Thyroid gland (tissue), 4 donors: ENCODE data around the gene ACSL1. TPM values are rescaled to one million over a fixed set of nuclear protein-coding genes. Genes with fewer than 3 reads are reported as not detected.

Experiments
- DNase-seq, 2 donors: peaks; one replicate each; pipeline ENCODE4 v3.0.0-alpha.2; 2019
- H3K27ac ChIP-seq, 3 donors: fragments of 200-600 bp; sonication (generic); 1 replicate in 2 of 3; 2 replicates in 1 of 3; pipeline ENCODE4 v1.5.1; 2016 to 2019; ENCODE audit warnings: mild to moderate bottlenecking in 1 of 3, moderate library complexity in 1 of 3
- H3K27me3 ChIP-seq: fragments of 200-600 bp; sonication (generic); one replicate; pipeline ENCODE4 v1.5.1; 2019
- H3K36me3 ChIP-seq, 2 donors: fragments of 200-600 bp; sonication (generic); one replicate each; pipeline ENCODE4 v1.5.1; 2016 to 2019
- H3K4me1 ChIP-seq, 2 donors: fragments of 200-600 bp; sonication (generic); one replicate each; pipeline ENCODE4 v1.5.1; 2017 to 2019
- H3K4me3 ChIP-seq, 3 donors: fragments of 200-600 bp; sonication (generic); replicated peaks in 1 of 3; 1 replicate in 2 of 3; 2 replicates in 1 of 3; pipeline ENCODE4 v1.5.1; 2016; ENCODE audit warnings: mild to moderate bottlenecking in 1 of 3
- H3K9me3 ChIP-seq: fragments of 200-600 bp; sonication (generic); one replicate; pipeline ENCODE4 v1.5.1; 2017
- POLR2A ChIP-seq, 2 donors: fragments of 450-650 bp; IDR thresholded peaks; one replicate each; pipeline ENCODE4 v1.6.1; 2017; ENCODE audit warnings: antibody characterized with exemption in 2 of 2, mild to moderate bottlenecking in 2 of 2, moderate library complexity in 1 of 2
- WGBS, 2 donors: methylation state at CpG; one replicate each; pipeline ENCODE4 v1.1.5; 2017; 5-methylcytosine and 5-hydroxymethylcytosine counted together
- intact Hi-C: fragments of 100-400 bp; cut with DNase I; formaldehyde crosslinking; loops from one replicate; pipeline ENCODE4 v1.15.1; 2023
- total RNA-seq, 4 donors: library from RNA; depleted of rRNA; stranded (reverse); fragments of >200 nt; gene quantifications; one replicate each; pipeline ENCODE4 v1.2.3, GENCODE V29; 2016
- TF ChIP-seq, protein P1 (sequence below), 6 experiments: fragments of 200-600 bp in 3 of 6; fragments of 450-650 bp in 3 of 6; sonication (generic) in 3 of 6; IDR thresholded peaks; one replicate each; pipeline ENCODE4 v1.5.1; 2016 to 2019; ENCODE audit warnings: antibody characterized with exemption in 6 of 6, mild to moderate bottlenecking in 2 of 6, inconsistent platforms in 1 of 6, moderate library complexity in 1 of 6

Gene ACSL1
- total RNA-seq, 4 donors from 2014 or later: 78.2 to 163 (median 112) TPM

DNA sequence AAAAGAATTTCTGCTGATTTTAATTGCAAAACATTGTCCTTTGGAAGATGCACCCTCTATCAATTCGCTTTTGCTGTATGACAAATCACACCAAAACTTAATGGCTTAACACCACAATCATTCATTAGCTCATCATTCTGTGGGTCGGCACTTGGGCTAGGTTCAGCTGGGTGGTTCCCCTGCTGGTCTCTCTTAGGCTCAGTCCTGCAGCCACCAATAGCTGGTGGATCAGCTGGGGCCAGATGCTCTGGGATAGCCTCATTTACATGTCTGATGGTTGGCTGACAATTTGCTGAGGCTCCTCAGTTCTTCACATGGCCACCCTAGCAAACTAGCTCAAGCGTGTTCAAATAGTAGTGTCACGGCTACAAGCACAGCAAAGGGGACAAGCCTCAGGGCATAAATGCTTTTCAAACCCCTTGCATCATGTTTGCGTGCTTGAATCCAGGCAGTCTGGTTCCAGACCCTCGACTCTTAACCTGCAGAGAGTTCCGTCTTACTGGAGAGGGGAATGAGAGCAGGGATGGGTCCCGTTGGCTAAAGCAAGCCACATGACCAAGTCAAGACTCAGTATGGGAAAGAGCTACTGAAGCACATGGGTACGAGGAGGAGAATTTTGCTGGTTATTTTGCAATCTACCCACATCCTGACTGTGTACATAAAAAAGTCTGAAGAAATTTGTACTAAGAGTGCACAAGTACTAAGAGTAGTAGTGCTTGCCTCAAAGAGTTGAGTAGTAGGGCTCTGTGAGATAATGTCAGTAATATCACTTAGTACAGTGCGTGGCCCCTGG lies 7.5 kb upstream of the ACSL1 start:
- WGBS, 2 donors: 63 to 73% methylated on average over 10 of the region's 10 CpGs
- no peaks in the 10 kb centered on the region for H3K36me3 ChIP-seq
- H3K9me3 ChIP-seq: no peaks in the 10 kb centered on the region
- no peak for DNase-seq
- H3K27ac ChIP-seq: no peak overlapping the region
- intact Hi-C loops: no loop called here
- no peaks in the 10 kb centered on the region for H3K27me3 ChIP-seq
- H3K4me1 ChIP-seq: no peaks in the 10 kb centered on the region
- TF ChIP-seq, protein P1, sequence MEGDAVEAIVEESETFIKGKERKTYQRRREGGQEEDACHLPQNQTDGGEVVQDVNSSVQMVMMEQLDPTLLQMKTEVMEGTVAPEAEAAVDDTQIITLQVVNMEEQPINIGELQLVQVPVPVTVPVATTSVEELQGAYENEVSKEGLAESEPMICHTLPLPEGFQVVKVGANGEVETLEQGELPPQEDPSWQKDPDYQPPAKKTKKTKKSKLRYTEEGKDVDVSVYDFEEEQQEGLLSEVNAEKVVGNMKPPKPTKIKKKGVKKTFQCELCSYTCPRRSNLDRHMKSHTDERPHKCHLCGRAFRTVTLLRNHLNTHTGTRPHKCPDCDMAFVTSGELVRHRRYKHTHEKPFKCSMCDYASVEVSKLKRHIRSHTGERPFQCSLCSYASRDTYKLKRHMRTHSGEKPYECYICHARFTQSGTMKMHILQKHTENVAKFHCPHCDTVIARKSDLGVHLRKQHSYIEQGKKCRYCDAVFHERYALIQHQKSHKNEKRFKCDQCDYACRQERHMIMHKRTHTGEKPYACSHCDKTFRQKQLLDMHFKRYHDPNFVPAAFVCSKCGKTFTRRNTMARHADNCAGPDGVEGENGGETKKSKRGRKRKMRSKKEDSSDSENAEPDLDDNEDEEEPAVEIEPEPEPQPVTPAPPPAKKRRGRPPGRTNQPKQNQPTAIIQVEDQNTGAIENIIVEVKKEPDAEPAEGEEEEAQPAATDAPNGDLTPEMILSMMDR (IDR thresholded peaks at IDR 0.05): no peak
- no peak for TF ChIP-seq POLR2A (IDR thresholded peaks at IDR 0.05)
- H3K4me3 ChIP-seq: no peak overlapping the region

DNA sequence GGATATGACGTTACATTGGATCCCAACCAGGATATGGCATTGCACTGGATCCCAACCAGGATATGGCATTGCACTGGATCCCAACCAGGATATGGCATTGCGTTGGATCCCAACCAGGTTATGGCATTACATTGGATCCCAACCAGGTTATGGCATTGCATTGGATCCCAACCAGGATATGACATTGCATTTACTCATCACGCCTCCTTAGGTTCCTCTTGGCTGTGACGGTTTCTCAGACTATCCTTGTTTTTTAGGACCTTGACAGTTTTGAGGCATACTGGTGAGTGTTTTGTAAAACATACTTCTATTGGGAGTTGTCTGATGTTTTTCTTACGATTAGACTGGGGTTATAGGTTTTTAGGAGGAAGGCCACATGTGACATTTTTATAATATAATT lies 5.4 kb upstream of the ACSL1 start:
- Histone ChIP-seq H3K36me3 (no peaks in the 10 kb centered on the region), H3K4me3 (no peak overlapping the region), H3K27me3 (no peaks in the 10 kb centered on the region), H3K27ac (no peak overlapping the region), H3K9me3 (no peaks in the 10 kb centered on the region), H3K4me1 (peaks cover 3 to 5% of the 10 kb centered on the region in 2 donors)
- WGBS, 2 donors: 78 to 84% methylated on average over 5 of the region's 5 CpGs
- no peak for DNase-seq
- no peak for TF ChIP-seq POLR2A (IDR thresholded peaks at IDR 0.05)
- TF ChIP-seq, protein P1 (IDR thresholded peaks at IDR 0.05): no peak
- intact Hi-C loops: no loop called here

DNA sequence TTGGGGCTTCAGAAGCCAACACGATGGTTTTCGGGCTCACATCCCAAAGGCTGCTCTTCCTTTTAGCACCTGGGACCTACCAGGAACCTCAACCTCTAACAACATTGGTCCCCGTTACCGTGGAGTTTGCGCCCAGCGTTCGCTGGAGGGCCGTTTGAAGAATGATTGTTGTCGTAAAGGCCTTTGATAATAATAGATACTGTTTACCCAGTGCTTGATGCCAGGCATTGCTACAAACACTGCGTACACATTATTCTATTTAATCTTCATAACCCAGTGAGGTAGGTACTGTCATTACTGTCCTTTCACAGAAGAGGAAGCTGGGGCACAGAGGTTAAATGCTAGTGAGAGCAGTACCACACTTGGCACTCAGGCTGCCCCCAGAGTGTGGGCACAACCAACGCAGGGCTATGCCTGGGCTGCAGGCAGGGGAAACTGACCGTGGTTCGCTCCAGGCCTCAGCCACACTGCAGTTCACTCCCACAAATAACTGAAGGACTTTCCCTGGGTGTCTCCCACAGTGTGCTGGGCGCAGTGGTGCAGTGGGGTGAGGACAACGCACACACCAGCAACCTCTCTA lies 1.0 kb upstream of the ACSL1 start:
- peaks cover 14 to 34% of the 10 kb centered on the region in 2 donors for H3K4me1 ChIP-seq
- H3K27me3 ChIP-seq: no peaks in the 10 kb centered on the region
- intact Hi-C loops: no loop called here
- H3K27ac ChIP-seq: peak overlapping the region in 1 of 3 donors; percentile 64
- DNase-seq: no peak
- peak overlapping the region in 1 of 3 donors; percentile 68 for H3K4me3 ChIP-seq
- 54 to 60% methylated on average over 15 of the region's 15 CpGs for WGBS, 2 donors
- no peaks in the 10 kb centered on the region for H3K36me3 ChIP-seq
- H3K9me3 ChIP-seq: no peaks in the 10 kb centered on the region
- no peak for TF ChIP-seq POLR2A (IDR thresholded peaks at IDR 0.05)
- TF ChIP-seq, protein P1 (IDR thresholded peaks at IDR 0.05): no peak

DNA sequence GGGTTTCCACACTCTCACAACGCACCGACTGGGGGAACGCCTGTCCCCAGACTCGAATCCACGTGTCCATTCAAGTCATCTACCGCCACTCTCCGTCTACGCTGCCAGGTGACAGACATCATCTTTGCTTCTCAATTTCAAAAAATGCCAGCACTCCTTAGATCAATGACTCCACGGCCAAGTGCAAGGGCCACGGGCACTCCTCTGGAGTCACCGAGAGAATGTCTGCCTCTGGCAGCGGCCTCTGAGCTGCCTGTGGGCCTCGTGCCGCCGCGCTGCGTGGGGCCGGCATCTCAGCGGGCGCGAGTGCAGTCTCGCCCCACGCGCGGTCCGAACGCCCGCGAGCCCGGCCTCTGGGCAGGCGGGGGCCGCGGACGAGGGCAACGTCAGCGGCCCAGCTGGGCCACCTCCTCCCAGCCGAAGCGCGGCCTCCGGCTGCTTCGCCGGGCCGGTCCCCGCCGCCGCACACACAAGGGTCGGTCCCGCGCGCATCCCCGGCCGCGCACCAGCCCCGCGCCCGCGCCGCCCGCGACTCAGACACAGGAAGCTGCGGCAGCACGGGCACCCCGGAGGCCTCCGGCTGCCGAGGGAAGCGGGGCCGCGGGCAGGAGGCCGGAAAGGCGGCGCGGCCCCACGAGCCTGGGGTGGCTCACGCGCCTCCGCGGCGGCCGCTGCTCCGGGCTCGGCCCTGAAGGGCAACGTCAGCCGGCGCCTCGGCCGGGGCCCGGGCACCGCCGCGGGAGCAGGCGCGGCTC lies 450 bp downstream of the ACSL1 start:
- Histone ChIP-seq H3K27ac (peak overlapping the region; percentile 50 to 92 (median 71)), H3K4me1 (peaks cover 15 to 42% of the 10 kb centered on the region in 2 donors), H3K27me3 (no peaks in the 10 kb centered on the region), H3K36me3 (no peaks in the 10 kb centered on the region), H3K4me3 (peak overlapping the region; percentile 40 to 82 (median 68)), H3K9me3 (no peaks in the 10 kb centered on the region)
- TF ChIP-seq, protein P1 (IDR thresholded peaks at IDR 0.05): no peak
- no peak for TF ChIP-seq POLR2A (IDR thresholded peaks at IDR 0.05)
- DNase-seq: peak; percentile 48
- WGBS, 2 donors: 6 to 14% methylated on average over 8 to 24 of the region's 92 CpGs
- intact Hi-C loops: no loop called here
